ENCODE results near the gene HDAC9. TPM values are rescaled to one million over a fixed set of nuclear protein-coding genes. Genes with fewer than 3 reads are reported as not detected.

The HDAC9 gene
- total RNA-seq, 3 donors from 2014 or later (not counting 1 experiment from before 2014, with no cell fraction given): 19.1 to 41.1 (median 24.1) TPM

DNA sequence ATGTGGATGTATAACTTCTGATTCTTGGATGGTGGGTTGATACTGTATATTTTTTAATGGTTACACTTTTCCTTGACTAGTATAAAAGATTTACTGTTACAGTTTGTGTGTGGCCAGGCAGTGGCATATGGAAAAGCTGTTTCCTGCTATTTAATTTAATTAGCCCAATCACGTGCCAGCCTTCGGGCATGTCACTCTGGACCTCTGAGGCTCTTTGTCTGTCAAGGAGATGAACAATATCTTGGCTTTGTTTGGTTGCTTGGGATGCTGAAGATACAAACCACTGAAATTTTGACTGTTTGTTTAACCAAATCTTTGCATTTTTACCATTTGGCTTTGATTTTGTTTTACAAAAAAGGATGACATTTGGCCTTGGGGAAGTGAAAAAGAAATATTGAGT is 185.0 kb downstream of the HDAC9 start:
- Mint-ChIP-seq H3K27me3 (ENCODE audit: low read depth in 2 of 2) (no peaks in the 10 kb centered on the region), H3K4me3 (no peak overlapping the region), H3K27ac (no peak overlapping the region), H3K4me1 (peaks cover 7% of the 10 kb centered on the region in 2 donors), H3K36me3 (no peaks in the 10 kb centered on the region), H3K9me3 (no peaks in the 10 kb centered on the region)
- H3K27ac ChIP-seq (ENCODE audit: low read length): no peak overlapping the region
- ATAC-seq (no peak), DNase-seq (no peak)
- intact Hi-C loops (cut with micrococcal nuclease): no loop called here
- no peaks in the 10 kb centered on the region for H3K4me1 ChIP-seq (ENCODE audit: control insufficient read depth, insufficient read depth, low read length)
- TF ChIP-seq CTCF (IDR thresholded peaks at IDR 0.05): no peak
- no peaks in the 10 kb centered on the region for H3K9me3 ChIP-seq (ENCODE audit: control insufficient read depth, insufficient read depth, low read length)
- H3K36me3 ChIP-seq (ENCODE audit: control insufficient read depth, insufficient read depth, low read length): no peaks in the 10 kb centered on the region
- 85% methylated on average over 2 of the region's 2 CpGs for WGBS (ENCODE audit: insufficient coverage)
- no peak overlapping the region for H3K4me3 ChIP-seq (ENCODE audit: low read length)
- H3K27me3 ChIP-seq (ENCODE audit: control insufficient read depth, insufficient read depth, low read length): no peaks in the 10 kb centered on the region

DNA sequence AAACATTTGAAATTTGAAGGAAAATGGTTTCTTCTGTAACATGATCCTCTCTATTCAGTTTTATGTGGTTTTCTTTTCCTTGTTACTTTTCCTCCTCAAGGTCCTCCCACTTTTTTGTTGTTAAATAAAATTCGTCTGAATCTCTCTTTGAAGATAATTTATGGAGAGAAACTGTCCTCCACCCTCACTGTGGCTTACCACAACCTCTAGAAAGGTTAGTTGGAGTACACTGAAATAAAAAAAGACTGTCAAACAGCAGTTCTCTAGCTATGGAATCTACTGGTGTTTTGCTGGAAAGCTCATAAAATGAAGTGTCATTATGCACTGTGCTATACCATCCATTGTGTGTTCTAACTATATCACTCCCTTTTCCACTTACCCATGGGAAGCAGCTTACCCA is 189.4 kb downstream of the HDAC9 start:
- ATAC-seq: no peak
- H3K27me3 Mint-ChIP-seq (ENCODE audit: low read depth in 2 of 2): no peaks in the 10 kb centered on the region

GRCh38 chr7:18685971-18686370 is 190.4 kb downstream of the HDAC9 start:
- no peak for ATAC-seq
- H3K27ac ChIP-seq (ENCODE audit: low read length): no peak overlapping the region
- no peaks in the 10 kb centered on the region for H3K27me3 ChIP-seq (ENCODE audit: control insufficient read depth, insufficient read depth, low read length)
- Mint-ChIP-seq H3K27me3 (ENCODE audit: low read depth in 2 of 2) (no peaks in the 10 kb centered on the region), H3K4me3 (no peak overlapping the region), H3K4me1 (peaks cover 7% of the 10 kb centered on the region in 2 donors), H3K27ac (no peak overlapping the region), H3K9me3 (no peaks in the 10 kb centered on the region), H3K36me3 (no peaks in the 10 kb centered on the region)
- no peak for TF ChIP-seq CTCF (IDR thresholded peaks at IDR 0.05)
- H3K4me3 ChIP-seq (ENCODE audit: low read length): no peak overlapping the region
- no peaks in the 10 kb centered on the region for H3K9me3 ChIP-seq (ENCODE audit: control insufficient read depth, insufficient read depth, low read length)
- H3K4me1 ChIP-seq (ENCODE audit: control insufficient read depth, insufficient read depth, low read length): no peaks in the 10 kb centered on the region
- intact Hi-C loops (cut with micrococcal nuclease): no loop called here
- H3K36me3 ChIP-seq (ENCODE audit: control insufficient read depth, insufficient read depth, low read length): no peaks in the 10 kb centered on the region
- no peak for DNase-seq

More for the DNA sequence above, 189.4 kb downstream of the HDAC9 start:
- Histone ChIP-seq H3K27ac (ENCODE audit: low read length) (no peak overlapping the region), H3K27me3 (ENCODE audit: control insufficient read depth, insufficient read depth, low read length) (no peaks in the 10 kb centered on the region), H3K4me3 (ENCODE audit: low read length) (no peak overlapping the region), H3K36me3 (ENCODE audit: control insufficient read depth, insufficient read depth, low read length) (no peaks in the 10 kb centered on the region), H3K4me1 (ENCODE audit: control insufficient read depth, insufficient read depth, low read length) (no peaks in the 10 kb centered on the region), H3K9me3 (ENCODE audit: control insufficient read depth, insufficient read depth, low read length) (no peaks in the 10 kb centered on the region)
- Mint-ChIP-seq H3K4me3 (no peak overlapping the region), H3K9me3 (no peaks in the 10 kb centered on the region), H3K27ac (no peak overlapping the region), H3K4me1 (peaks cover 7% of the 10 kb centered on the region in 2 donors), H3K36me3 (no peaks in the 10 kb centered on the region)
- WGBS (ENCODE audit: insufficient coverage): no CpG with 5 or more reads among the region's 1 CpG
- no peak for DNase-seq
- TF ChIP-seq CTCF (IDR thresholded peaks at IDR 0.05): no peak
- intact Hi-C loops (cut with micrococcal nuclease): no loop called here

GRCh38 chr7:18689551-18689950 is 194.0 kb downstream of the HDAC9 start:
- H3K4me3 Mint-ChIP-seq: no peak overlapping the region
- intact Hi-C loops (cut with micrococcal nuclease): no loop called here
- H3K27me3 ChIP-seq (ENCODE audit: control insufficient read depth, insufficient read depth, low read length): no peaks in the 10 kb centered on the region
- H3K27me3 Mint-ChIP-seq (ENCODE audit: low read depth in 2 of 2): no peaks in the 10 kb centered on the region
- H3K9me3 ChIP-seq (ENCODE audit: control insufficient read depth, insufficient read depth, low read length): no peaks in the 10 kb centered on the region
- H3K4me1 Mint-ChIP-seq: peaks cover 7% of the 10 kb centered on the region in 2 donors
- TF ChIP-seq CTCF (IDR thresholded peaks at IDR 0.05): no peak
- H3K36me3 ChIP-seq (ENCODE audit: control insufficient read depth, insufficient read depth, low read length): no peaks in the 10 kb centered on the region
- H3K4me3 ChIP-seq (ENCODE audit: low read length): no peak overlapping the region
- 84% methylated on average over 2 of the region's 2 CpGs for WGBS (ENCODE audit: insufficient coverage)
- no peak overlapping the region for H3K27ac Mint-ChIP-seq
- H3K4me1 ChIP-seq (ENCODE audit: control insufficient read depth, insufficient read depth, low read length): no peaks in the 10 kb centered on the region
- H3K36me3 Mint-ChIP-seq: no peaks in the 10 kb centered on the region
- H3K9me3 Mint-ChIP-seq: no peaks in the 10 kb centered on the region
- no peak for DNase-seq
- H3K27ac ChIP-seq (ENCODE audit: low read length): no peak overlapping the region
- no peak for ATAC-seq

Measured in natural killer cell (primary cell).